ENCODE measurements around the gene PCGF6.

GRCh38 chr10:103278862-103279298 lies 72.1 kb downstream of the PCGF6 start:
- no peak for TF ChIP-seq CTCF (IDR thresholded peaks at IDR 0.05)
- TF ChIP-seq SMC3 (IDR thresholded peaks at IDR 0.05; ENCODE audit: low read depth, low read length), result no peak
- no peak for TF ChIP-seq GABPA (IDR thresholded peaks at IDR 0.05; ENCODE audit: low read depth)
- no peak for TF ChIP-seq CHD2 (IDR thresholded peaks at IDR 0.05; ENCODE audit: low read length, partially characterized antibody)
- TF ChIP-seq MAX (IDR thresholded peaks at IDR 0.05; ENCODE audit: low read depth), result no peak
- no peak for TF ChIP-seq POLR2AphosphoS5 (IDR thresholded peaks at IDR 0.05; ENCODE audit: low read depth, low read length)
- TF ChIP-seq NFIC (IDR thresholded peaks at IDR 0.05; ENCODE audit: borderline replicate concordance), result no peak
- TF ChIP-seq ELF1 (IDR thresholded peaks at IDR 0.05), result no peak
- no peak for TF ChIP-seq USF2 (IDR thresholded peaks at IDR 0.05; ENCODE audit: borderline replicate concordance, low read depth, low read length)
- no peak for TF ChIP-seq EZH2phosphoT487 (IDR thresholded peaks at IDR 0.05; ENCODE audit: borderline replicate concordance, low read depth)
- no peak for TF ChIP-seq MXI1 (IDR thresholded peaks at IDR 0.05; ENCODE audit: low read depth, low read length)
- no peak for TF ChIP-seq IRF3 (IDR thresholded peaks at IDR 0.05; ENCODE audit: low read depth, low read length)

Measured in SK-N-SH (cell line).